Activated naive CD4-positive, alpha-beta T cell treated with anti-CD3 and anti-CD28 coated beads, Interleukin-2, amount 10 ng/mL, durations not matched to agents 5 hours and 36 hours (primary cell): Measurements from ENCODE around the gene MMP8. TPM values are rescaled to one million over a fixed set of nuclear protein-coding genes. Genes with fewer than 3 reads are reported as not detected.

Experiments
- total RNA-seq, 2 experiments: library from RNA; stranded (reverse); gene quantifications; one replicate each; pipeline ENCODE4 v1.2.3, GENCODE V29; 2021

The MMP8 gene
- not detected for total RNA-seq

GRCh38 chr11:102724904-102725500 is at the start of gene MMP8:
MMP8 (minus strand) TSS chr11:102724954; CDS start chr11:102724855, 99 bp downstream.

GRCh38 chr11:102705626-102706025 is 19.1 kb downstream of the MMP8 start, which contains the start of gene MMP27:
MMP27 (minus strand) TSS chr11:102705769; CDS start chr11:102705714, 55 bp downstream.

Other genes with a start within 250 kb of the MMP8 start
- not detected for gene MMP7, start 194.2 kb downstream of the MMP8 start, total RNA-seq
- gene MMP20, start 99.6 kb downstream of the MMP8 start, total RNA-seq, result not detected
- gene MMP27, start 19.2 kb downstream of the MMP8 start, total RNA-seq, result not detected
- under 1 TPM; 0.29 to 0.50 TPM for gene MMP10, start 55.7 kb upstream of the MMP8 start, total RNA-seq
- gene MMP1, start 73.2 kb upstream of the MMP8 start, total RNA-seq, result not detected
- gene MMP3, start 118.7 kb upstream of the MMP8 start, total RNA-seq, result not detected
- not detected for gene MMP12, start 150.0 kb upstream of the MMP8 start, total RNA-seq
- not detected for gene MMP13, start 230.8 kb upstream of the MMP8 start, total RNA-seq